Panc1 (cell line): Measurements from ENCODE around the gene ERRFI1. TPM values are rescaled to one million over a fixed set of nuclear protein-coding genes. Genes with fewer than 3 reads are reported as not detected.

Experiments used
- ATAC-seq: fragments of 200-7000 bp; cut with Tn5 transposase; 2 replicates; pipeline ENCODE4 v1.9.1; 2020; ENCODE audit warnings: mild to moderate bottlenecking, moderate library complexity
- BruUV-seq: library from RNA; stranded (reverse); fragments of 400-500 nt; replicated peaks from 2 replicates; lab custom pipeline; 2021; lab: Mats Ljungman, UMichigan
- CTCF ChIA-PET: fragments of 300-600 bp; sonication (Branson Sonifier 250); formaldehyde crosslinking; loops from one replicate; lab custom pipeline; 2022; ENCODE audit warnings: antibody characterized with exemption; lab: Charles Lee
- POLR2A ChIA-PET: fragments of 300-600 bp; sonication (Branson Sonifier 250); formaldehyde crosslinking; loops from one replicate; lab custom pipeline; 2022; ENCODE audit warnings: antibody characterized with exemption; lab: Charles Lee
- DNase-seq: peaks from one replicate; pipeline ENCODE4 v3.0.0-alpha.2; 2010; ENCODE audit warnings: low read depth, low spot score
- H3K27ac ChIP-seq: 2 replicates; pipeline ENCODE4 v1.5.1; 2011; ENCODE audit warnings: mild to moderate bottlenecking, low read length, inconsistent platforms
- H3K27me3 ChIP-seq: fragments of 200-500 bp; sonication (Bioruptor generic); 2 replicates; pipeline ENCODE4 v1.6.0; 2014; ENCODE audit warnings: low read length, inconsistent platforms; ENCODE audit not compliant: control insufficient read depth, insufficient read depth
- H3K36me3 ChIP-seq: fragments of 200-500 bp; sonication (Bioruptor generic); 2 replicates; pipeline ENCODE4 v1.5.1; 2014; ENCODE audit warnings: inconsistent platforms, mild to moderate bottlenecking, low read length, moderate library complexity; ENCODE audit not compliant: control insufficient read depth, insufficient read depth
- H3K4me1 ChIP-seq: 2 replicates; pipeline ENCODE4 v1.5.1; 2011; ENCODE audit warnings: inconsistent platforms, mild to moderate bottlenecking, low read length, moderate library complexity; ENCODE audit not compliant: control insufficient read depth, insufficient read depth
- H3K4me3 ChIP-seq, 2 experiments: 2 replicates each; pipeline ENCODE4 v1.5.1; 2011 to 2012; ENCODE audit warnings: low read depth in 2 of 2, low read length in 2 of 2, mild to moderate bottlenecking in 2 of 2, inconsistent platforms in 1 of 2, moderate library complexity in 1 of 2
- H3K9me3 ChIP-seq: fragments of 200-500 bp; sonication (Bioruptor generic); 2 replicates; pipeline ENCODE4 v1.5.1; 2014; ENCODE audit warnings: low read depth, mild to moderate bottlenecking, inconsistent platforms, low read length, moderate library complexity; ENCODE audit not compliant: control insufficient read depth, insufficient read depth
- POLR2AphosphoS5 ChIP-seq: IDR thresholded peaks from 2 replicates; pipeline ENCODE4 v1.6.1; 2012; ENCODE audit warnings: mild to moderate bottlenecking, low read depth, low read length, moderate library complexity
- SIN3A ChIP-seq: IDR thresholded peaks from 2 replicates; pipeline ENCODE4 v1.6.1; 2012; ENCODE audit warnings: low read depth, mild to moderate bottlenecking, low read length, moderate library complexity, borderline replicate concordance; ENCODE audit not compliant: insufficient read depth
- TCF7L2 ChIP-seq: IDR thresholded peaks from 2 replicates; pipeline ENCODE4 v1.6.1; 2011; ENCODE audit warnings: mild to moderate bottlenecking, low read depth, low read length, inconsistent platforms
- in situ Hi-C: cut with HindIII; loops from 2 replicates; pipeline ENCODE4 v1.10.0; 2016; ENCODE audit warnings: low sequenced_read_pairs, low pct_unique_long_range_greater_than_20kb
- intact Hi-C: fragments of 100-400 bp; cut with micrococcal nuclease; formaldehyde crosslinking; loops from one replicate; pipeline ENCODE4 v1.10.0; 2022; ENCODE audit not compliant: unreplicated experiment
- total RNA-seq: library from RNA; stranded (reverse); gene quantifications from one replicate; pipeline ENCODE4 v1.2.1, GENCODE V29; 2021; ENCODE audit not compliant: unreplicated experiment
- TF ChIP-seq, protein P1 (sequence below), 2 experiments: IDR thresholded peaks; 2 replicates each; pipeline ENCODE4 v1.6.1; 2011 to 2012; ENCODE audit warnings: low read depth in 2 of 2, control low read depth in 1 of 2, low read length in 1 of 2, mild to moderate bottlenecking in 1 of 2, moderate library complexity in 1 of 2; ENCODE audit not compliant: insufficient read depth in 1 of 2
- TF ChIP-seq, protein P2 (sequence below): fragments of 450-650 bp; IDR thresholded peaks from 2 replicates; pipeline ENCODE4 v1.5.1; 2017; ENCODE audit warnings: mild to moderate bottlenecking

Gene ERRFI1
- total RNA-seq, 1 experiment from 2014 or later = 299 TPM

DNA sequence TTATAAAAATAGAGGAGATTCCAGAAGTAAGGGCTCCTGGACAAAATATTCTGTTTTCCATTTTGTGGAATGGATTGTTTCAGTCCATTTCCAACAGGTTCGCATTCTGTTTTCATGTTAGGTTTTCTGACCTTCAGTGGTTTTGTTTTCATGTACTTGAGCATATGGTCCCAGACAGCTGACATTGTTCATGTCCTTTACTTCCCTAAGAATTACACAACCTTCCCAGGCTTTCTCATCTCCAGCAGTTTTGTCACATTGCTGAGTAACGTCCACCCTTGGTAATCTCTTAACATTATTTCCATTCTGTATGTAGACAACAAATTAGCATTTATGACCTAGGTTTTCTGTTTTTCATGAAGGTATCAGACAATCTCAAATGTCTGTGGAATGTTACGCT lies 21.0 kb upstream of the ERRFI1 start:
- Histone ChIP-seq H3K36me3 (no peaks in the 10 kb centered on the region), H3K27ac (peak overlapping the region; percentile 99), H3K4me3 (no peak overlapping the region), H3K4me1 (peaks cover 25% of the 10 kb centered on the region), H3K9me3 (peaks cover 9% of the 10 kb centered on the region; the same call in 1 of the 2 replicates), H3K27me3 (no peaks in the 10 kb centered on the region)
- ChIA-PET CTCF (no interaction called here), POLR2A (no interaction called here)
- DNase-seq = no peak
- intact Hi-C loops (no loop called here), in situ Hi-C loops (no loop called here)
- BruUV-seq = no TSS peak
- ATAC-seq = peak; percentile 23; the same call in 1 of the 2 replicates
- TF ChIP-seq POLR2AphosphoS5 (no peak), TCF7L2 (no peak), SIN3A (no peak)
- TF ChIP-seq, protein P1, sequence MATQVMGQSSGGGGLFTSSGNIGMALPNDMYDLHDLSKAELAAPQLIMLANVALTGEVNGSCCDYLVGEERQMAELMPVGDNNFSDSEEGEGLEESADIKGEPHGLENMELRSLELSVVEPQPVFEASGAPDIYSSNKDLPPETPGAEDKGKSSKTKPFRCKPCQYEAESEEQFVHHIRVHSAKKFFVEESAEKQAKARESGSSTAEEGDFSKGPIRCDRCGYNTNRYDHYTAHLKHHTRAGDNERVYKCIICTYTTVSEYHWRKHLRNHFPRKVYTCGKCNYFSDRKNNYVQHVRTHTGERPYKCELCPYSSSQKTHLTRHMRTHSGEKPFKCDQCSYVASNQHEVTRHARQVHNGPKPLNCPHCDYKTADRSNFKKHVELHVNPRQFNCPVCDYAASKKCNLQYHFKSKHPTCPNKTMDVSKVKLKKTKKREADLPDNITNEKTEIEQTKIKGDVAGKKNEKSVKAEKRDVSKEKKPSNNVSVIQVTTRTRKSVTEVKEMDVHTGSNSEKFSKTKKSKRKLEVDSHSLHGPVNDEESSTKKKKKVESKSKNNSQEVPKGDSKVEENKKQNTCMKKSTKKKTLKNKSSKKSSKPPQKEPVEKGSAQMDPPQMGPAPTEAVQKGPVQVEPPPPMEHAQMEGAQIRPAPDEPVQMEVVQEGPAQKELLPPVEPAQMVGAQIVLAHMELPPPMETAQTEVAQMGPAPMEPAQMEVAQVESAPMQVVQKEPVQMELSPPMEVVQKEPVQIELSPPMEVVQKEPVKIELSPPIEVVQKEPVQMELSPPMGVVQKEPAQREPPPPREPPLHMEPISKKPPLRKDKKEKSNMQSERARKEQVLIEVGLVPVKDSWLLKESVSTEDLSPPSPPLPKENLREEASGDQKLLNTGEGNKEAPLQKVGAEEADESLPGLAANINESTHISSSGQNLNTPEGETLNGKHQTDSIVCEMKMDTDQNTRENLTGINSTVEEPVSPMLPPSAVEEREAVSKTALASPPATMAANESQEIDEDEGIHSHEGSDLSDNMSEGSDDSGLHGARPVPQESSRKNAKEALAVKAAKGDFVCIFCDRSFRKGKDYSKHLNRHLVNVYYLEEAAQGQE (IDR thresholded peaks at IDR 0.05; ENCODE audit: insufficient read depth in 1 of 2, low read depth in 2 of 2, low read length in 1 of 2) = no peak
- TF ChIP-seq, protein P2, sequence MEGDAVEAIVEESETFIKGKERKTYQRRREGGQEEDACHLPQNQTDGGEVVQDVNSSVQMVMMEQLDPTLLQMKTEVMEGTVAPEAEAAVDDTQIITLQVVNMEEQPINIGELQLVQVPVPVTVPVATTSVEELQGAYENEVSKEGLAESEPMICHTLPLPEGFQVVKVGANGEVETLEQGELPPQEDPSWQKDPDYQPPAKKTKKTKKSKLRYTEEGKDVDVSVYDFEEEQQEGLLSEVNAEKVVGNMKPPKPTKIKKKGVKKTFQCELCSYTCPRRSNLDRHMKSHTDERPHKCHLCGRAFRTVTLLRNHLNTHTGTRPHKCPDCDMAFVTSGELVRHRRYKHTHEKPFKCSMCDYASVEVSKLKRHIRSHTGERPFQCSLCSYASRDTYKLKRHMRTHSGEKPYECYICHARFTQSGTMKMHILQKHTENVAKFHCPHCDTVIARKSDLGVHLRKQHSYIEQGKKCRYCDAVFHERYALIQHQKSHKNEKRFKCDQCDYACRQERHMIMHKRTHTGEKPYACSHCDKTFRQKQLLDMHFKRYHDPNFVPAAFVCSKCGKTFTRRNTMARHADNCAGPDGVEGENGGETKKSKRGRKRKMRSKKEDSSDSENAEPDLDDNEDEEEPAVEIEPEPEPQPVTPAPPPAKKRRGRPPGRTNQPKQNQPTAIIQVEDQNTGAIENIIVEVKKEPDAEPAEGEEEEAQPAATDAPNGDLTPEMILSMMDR = no peak

DNA sequence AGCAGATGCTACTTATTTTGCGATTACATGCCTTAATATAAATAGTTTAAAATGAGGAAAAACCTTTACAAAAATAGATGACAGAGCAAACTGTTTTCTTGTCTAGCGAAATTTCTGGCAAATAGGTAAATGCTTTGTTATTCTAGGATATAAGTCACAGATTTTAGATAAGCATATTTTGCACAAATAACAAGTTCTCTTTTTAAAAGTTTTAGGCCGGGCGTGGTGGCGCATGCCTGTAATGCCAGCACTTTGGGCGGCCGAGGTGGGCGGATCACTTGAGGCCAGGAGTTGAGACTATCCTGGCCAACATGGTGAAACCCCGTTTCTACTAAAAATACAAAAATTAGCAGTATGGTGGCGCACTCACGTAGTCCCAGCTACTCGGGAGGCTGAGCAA lies 20.3 kb upstream of the ERRFI1 start:
- Histone ChIP-seq H3K27ac (peak overlapping the region; percentile 99), H3K9me3 (peaks cover 16% of the 10 kb centered on the region; the same call in 1 of the 2 replicates), H3K4me3 (no peak overlapping the region), H3K27me3 (no peaks in the 10 kb centered on the region), H3K36me3 (no peaks in the 10 kb centered on the region), H3K4me1 (peaks cover 25% of the 10 kb centered on the region)
- no peak for ATAC-seq
- ChIA-PET CTCF (no interaction called here), POLR2A (no interaction called here)
- no TSS peak for BruUV-seq
- in situ Hi-C loops = no loop called here
- TF ChIP-seq, protein P1 (IDR thresholded peaks at IDR 0.05; ENCODE audit: insufficient read depth in 1 of 2, low read depth in 2 of 2, low read length in 1 of 2) = no peak
- TF ChIP-seq TCF7L2 = no peak
- TF ChIP-seq, protein P2 = no peak
- TF ChIP-seq POLR2AphosphoS5 = no peak
- TF ChIP-seq SIN3A = no peak
- no peak for DNase-seq
- intact Hi-C loops = no loop called here
